CD4-positive, alpha-beta T cell treated with Interleukin-6 at 100 ng/mL for 8 hours (primary cell): ENCODE data around the gene BCAR3.

Experiments
- DNase-seq: peaks from one replicate; pipeline ENCODE4 v3.0.0-alpha.2; 2020; ENCODE audit warnings: mixed read lengths, low spot score

BCAR3 gene

DNA sequence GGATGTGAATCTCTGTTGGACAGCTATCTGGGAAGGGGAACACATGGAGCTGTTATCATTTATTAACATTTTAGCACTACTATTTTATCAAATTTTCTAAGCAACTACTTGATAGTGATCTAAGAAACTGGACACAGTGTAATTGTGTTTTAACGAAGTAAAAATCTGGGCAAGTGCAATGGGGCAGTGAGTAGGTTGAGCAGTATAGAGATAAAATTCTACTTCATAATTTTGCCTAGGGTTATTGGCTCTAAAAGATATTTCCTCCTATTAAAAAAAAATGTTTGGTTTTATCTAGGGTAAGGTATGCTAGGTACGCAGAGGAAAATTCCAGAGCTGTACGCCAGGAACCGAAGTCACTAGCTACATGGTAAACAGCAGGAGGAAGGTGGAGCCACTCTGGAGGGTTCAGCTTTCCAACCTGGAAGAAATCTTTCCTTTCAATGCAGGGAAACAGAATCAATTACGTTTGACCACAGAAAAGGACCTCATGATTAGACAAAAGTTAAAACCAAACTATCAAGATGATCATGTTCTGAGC is 43.3 kb downstream of the BCAR3 start:
- no peak for DNase-seq

DNA sequence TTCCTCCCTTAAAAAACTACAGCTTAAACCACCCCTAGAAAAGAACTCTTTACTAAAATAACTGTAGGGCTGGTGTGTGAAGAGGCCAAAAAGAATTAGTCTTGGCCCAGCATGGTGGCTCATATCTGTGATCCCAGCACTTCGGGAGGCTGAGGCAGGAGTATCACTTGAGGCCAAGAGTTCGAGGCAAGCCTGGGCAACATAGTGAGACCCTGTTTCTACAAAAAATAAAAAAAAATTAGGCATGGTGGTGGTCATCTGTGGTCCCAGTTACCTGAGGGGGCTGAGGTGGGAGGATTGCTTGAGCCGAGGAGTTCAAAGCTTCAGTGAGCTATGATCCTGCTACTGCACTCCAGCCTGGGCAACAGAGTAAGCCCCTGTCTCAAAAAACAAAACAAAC is 44.9 kb downstream of the BCAR3 start:
- DNase-seq: no peak

DNA sequence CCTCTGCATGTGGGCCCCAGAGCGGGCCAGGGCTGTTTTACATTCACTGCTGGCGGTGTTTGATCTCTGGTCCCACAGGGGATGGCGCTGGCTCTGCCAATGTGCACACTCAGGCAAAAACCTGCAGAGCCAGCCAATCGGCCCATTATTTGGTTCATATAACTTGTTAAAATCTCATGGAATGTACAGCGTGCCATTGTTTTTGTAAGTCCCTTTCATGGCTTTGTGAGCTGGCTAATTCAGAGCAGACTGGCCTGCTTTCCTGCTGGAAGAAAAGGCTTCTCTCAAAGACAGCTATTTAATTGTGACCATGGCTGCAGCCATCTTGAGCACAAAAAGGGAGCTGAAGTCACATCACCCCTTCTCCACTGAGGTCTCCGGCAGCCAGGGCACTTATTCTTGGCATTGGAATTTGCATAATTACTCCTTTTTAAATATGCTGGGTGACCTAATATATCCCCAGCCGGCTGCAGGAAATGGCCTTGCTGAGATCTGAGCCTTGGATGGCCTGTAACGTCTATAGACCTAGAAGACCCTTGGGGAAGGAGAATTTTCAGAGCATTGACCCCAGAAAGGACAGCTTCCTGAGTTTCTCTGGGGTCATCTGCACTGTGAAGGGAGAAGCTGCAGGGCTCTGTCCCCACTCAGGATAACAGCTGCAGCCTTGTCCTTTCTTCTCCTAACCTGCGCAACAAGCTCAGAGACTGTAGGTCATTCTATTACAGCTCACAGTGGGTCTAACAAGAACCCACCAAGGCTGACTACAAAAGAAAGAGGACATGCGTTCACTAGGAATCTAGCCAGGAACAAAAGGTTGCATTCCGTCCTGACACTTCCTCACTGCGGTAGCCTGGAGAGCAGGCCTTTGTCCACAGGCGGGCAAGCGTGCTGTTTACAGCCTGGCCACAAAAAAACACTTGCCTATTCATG is 45.8 kb downstream of the BCAR3 start:
- DNase-seq: no peak

DNA sequence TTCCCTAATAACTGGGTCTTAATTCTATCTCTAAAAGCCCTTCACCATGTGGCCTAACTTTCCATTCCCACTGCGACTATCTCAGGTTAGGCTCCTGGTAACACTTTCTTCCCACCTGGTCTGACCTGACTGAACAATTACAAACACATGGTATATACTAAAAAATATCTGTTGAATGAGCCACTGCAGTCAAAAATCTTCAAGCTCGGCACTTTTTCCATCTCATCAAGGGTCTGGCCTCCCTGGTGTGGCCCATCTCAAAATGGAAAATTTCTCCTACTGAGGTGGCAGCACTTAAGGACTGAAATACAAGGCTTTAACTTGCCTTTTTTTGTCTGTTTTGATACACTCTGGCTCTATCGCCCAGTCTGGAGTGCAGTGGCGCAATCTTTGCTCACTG is 48.3 kb downstream of the BCAR3 start:
- no peak for DNase-seq

DNA sequence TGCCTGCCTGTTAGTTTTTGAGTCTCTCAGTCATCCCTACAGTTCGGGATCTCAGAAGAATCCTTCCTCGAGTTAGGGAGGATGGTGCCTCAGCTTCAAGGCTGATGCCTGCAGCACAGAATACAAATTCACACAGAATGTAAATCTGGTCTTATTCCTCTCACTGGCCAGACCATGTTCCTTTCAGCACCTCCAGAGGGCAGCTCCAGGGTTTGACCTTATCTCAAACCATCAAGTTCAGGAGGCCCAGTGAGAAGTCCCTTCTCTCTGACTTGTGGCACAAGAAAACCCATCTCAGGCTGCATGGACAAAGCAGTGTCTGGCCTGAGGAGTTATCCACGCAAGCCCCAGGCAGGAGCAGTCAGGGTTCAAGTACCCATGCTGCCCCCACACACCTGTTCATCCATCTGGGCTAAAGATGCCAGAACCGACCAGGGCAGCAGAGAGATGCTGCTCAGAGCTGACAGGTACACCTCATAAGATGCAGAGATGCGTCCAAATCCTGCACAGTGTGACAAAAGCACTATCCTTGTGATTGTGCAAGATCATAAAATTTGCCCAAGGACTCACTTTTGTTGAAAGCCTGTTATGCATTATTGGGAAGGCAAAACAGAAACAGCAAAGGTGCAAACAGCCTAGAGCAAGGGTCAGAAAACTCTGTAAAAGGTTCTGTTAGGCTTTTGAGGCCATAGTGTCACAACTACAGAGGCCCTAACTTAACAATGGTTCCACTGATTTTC is 49.8 kb downstream of the BCAR3 start:
- no peak for DNase-seq

DNA sequence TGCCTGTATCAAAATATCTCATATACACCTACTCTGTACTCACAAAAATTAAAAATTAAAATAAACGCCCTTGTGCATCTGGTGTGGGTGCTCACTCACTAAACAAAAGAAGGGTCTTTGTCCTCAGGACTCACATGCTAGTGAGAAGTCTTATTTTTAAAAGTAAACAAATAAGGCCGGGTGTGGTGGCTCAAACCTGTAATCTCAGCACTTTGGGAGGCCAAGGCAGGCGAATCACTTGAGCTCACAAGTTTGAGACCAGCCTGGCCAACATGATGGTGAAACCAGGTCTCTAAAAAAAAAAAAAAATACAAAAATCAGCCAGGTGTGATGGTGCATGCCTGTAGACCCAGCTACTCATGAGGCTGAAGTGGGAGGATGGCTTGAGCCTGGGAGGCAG is 51.5 kb downstream of the BCAR3 start:
- no peak for DNase-seq

DNA sequence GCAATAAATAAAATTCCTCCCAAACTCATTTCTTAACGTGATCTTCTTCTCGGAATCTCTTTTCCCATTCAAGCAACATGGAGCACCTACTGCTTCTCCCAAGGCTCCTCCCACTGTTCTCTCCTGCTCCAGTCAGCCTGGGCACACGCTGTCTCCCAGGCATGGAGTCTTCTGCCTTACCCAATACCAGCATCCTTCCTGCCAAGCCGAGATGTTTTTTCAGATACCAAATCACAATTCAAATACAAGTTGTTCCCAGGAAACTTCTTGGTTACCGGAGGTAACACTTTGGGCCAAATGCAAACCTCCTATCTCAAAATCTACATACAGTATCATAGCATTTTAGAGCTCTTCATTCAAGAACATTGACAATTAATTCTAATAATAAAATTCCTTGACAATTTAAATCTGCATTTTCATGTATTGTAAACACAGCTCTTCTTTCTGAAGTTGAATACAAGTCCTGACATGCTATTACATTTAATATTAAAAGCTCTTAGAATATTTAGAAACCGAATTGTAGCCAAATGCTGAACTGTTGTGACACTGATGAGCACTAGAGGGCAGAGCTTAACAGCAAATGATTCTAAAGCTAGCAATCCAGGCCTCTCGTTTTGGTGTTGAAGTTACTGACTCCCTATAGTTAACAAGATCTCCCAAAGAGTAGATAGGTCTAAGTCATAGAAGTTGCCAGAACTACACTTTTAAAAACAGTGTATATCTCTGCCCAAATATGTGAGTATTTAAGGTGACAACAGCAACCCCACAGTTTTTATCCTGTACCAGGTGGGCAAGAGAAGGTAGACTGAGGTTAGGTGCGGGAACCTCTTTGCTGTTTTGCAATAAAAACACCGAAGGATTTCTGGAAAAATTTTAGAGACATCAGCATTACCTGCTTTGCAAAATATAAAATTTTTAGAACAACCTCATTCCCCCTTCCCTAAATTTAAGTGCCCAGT is 52.3 kb downstream of the BCAR3 start:
- DNase-seq: peak; percentile 64

DNA sequence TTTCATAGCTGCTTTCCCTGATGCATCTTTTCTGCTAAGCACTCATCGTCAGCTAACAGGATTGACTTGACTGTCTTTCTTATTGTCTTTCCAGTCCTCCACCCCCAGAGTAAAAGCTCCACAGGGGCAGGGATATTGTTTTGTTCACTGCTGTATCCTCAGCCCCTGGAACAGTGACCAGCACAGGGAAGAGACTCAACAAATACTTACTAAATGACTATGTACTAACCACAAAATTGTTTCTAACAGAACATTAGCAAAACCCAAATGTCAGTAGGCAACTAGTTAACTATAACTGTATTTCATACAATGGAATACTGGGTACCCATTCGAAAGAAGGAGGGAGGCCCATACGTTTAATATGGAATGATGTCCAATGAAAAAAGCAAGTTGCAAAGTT is 53.0 kb downstream of the BCAR3 start:
- no peak for DNase-seq

DNA sequence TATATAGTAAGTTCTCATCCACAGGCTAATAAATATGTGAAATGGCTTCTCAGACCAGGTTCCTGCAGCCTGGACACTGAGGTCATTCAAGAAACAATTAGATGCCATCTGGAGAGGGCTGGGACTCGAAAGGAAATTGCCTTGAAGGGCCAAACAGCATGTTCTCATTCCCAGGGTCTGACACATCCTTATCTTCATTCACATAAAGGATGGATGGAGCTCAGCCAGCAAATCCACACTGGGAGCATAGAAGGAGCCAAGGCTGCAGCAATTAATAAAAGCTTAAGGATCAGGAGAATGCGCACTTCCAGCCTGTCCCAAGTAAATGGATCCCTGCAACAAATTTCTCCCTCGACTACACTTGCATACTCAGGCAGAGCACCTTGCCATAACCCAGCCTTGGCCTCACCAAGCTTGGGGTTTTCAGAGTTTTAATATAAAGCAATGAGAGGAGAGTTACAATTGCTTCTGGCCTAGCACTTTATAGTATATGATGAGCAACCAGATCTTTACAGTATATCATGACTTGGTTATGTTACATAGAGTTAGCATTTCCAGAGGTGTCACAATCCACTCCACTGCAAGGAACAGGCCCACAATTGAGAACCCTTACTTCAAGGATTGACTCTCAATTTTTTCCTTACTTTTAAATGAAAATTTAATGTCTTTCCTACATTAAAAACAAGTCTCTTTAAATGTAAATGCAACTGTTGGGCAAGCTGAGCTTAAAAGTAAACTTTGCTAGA is 55.9 kb downstream of the BCAR3 start:
- no peak for DNase-seq

DNA sequence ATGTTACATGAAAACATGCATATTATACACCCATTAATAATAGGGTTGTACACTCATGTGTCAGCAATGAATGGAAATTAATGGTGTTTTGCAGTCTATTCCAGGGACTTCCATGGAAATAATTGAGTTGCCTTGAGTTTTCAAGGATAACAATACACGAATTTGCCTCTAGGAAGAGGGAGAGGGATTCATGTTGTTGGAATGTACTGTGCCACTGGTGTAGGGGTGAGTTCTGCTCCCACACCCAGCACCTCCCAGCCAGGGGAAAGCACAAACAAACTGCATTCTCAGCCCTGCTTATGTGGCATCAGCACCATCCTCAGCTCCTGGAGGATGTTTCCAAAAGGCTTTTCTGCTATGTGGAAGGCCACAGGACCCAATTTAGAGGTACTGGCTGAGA is 57.8 kb downstream of the BCAR3 start:
- DNase-seq: no peak

DNA sequence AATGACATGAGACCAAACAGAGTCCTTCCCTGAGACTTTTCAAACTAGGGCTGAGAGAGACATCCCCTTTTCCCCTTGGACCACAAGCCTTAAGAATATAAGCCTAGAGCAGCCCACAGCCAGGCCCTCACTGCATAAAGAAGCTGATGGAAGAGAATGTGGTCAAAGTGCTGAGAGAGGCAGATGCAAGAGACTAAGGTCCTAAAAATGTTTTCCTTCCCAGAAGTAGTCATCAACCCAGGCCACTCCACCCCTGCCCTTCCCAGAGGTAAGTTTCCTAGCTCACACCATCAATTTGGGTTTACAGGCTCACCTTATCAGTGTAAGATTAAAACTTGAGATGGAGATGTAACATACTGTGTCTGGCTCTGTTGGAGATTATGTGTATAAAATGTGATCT is 58.2 kb downstream of the BCAR3 start:
- DNase-seq: no peak

DNA sequence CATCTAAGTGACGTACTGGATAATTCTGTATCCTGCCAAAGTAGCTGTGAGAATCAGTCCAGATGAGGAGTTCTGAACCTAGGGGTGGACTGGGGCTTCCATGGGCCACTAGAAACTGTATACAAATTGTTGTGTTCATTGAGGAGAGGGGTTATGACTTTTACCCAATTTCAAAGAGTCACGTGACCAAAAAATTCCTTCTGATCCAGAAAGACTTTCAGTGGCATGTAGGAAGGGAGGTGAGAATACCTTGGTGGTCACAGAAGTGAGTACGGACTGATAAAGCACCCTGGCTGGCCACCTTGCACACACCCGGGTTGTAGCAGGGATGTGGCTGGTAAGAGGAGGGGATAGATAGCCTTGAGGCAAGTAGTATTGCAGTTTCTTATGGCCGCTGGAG is 60.4 kb downstream of the BCAR3 start:
- DNase-seq: no peak

DNA sequence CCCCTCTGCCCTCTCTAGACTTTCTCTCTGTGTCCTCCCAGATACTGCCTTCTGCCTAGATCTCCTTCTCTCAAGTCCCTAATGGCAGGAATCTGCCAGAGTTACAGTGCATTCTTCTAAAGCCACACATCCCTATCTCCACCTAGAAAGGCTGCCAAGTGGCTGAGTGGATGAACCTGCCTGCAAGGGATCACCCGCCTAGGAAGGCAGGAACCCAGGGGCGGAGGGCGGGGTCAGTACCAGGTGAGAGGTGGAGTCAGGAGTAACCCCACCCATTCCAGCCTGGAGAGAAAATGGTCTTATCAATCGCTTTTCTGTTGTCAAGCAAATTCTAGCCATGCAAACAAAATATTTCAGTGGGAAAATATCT is 60.8 kb downstream of the BCAR3 start:
- DNase-seq: no peak

DNA sequence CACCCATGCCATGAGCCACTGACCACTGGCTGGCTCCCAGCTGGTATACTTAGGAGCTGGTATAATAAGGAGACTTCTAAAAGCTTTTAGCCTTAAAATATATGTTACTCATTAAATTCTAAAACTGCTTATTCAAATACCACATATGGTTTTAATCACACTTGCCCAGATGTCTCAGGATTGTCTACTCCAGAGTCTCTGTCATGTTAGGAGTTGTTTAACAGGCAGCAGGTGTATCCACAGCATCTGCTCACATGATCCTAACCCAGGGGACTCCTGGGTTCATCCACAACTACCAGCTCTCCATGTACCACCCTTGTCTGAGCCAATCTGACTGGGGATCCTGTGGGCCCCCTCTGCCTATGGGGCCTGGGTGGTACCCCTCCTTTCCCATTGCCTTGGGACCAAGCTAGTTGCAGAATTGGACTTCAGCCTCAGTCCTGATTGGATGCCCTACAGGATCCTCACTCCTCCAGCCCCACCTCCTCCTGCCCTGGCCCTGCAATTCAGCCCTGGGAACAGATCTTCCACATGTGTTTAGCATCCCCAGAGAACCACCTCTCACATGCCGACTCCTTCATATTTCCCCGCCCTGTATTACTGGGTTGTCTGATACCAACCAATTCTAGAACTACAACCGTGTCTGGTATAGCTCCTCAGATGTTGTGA is 61.3 kb downstream of the BCAR3 start:
- no peak for DNase-seq

DNA sequence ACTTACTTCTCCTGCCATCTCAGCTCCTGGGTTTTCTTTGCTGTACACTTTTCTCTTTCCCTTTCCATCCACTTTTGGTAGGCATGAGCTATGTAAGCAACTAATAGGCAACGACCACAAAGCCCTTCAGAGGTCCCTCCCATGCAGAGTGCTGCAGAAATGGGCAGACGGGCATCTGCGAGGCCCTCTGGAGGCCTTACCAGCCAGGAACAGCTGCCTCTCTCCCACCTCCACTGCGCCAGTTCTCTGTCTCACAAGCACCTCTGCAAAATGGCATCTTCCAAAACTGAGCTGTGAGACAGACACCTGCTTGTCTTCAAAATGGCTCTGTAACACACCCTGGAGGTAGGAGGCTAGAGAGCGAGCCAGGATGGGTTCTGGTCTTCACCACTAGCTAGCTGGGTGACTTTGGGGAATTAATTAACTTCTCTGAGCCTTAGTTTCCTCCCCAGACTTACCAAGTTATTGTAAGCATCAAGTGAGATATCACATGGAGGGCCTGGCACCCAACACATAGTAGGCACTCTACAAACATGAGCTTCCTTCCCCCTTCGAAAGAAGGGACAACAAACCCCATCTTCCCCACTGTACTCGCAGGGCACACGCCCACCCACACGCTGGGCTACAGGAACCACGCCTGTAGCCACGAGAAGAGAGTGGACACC is 62.0 kb downstream of the BCAR3 start:
- DNase-seq: no peak

DNA sequence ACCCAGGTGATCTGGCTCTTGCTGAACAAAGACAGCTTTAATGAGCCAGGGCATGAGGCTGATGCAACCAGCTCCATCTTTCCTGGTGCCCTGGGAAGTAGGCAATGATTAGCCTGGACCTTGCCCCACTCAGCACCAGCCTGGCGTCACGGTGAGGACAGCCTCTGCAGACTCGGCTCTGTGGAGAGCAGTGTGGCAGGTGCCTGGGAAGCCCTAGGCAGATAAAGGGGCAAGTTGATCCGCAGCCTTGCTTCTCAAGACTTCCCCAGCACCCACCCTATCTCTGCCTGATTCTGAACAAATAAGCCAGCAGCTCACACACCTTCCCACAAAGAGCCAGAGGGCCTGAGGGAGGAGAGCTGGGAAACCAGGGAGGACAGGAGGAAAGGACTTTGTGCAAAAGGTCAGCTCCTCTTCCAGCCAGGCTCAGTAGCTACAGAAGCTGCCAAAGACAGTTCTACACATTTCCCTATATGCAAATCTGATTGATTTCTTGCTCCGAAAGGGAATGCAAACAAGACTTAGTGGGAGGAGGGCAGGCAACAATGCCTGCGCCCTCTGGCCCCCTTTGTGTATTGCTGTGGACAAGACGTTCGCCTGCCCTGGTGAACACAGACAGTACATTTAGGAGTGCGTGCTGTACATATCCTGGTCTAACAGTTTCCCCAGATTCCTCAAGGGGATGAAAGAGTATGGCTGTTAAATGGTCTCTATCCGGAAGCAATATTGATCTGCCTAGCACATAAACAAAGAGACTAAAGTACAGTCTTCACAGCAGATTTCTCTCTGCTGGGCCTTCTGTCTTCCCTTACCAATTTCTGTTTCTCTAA is 63.8 kb downstream of the BCAR3 start:
- DNase-seq: no peak

DNA sequence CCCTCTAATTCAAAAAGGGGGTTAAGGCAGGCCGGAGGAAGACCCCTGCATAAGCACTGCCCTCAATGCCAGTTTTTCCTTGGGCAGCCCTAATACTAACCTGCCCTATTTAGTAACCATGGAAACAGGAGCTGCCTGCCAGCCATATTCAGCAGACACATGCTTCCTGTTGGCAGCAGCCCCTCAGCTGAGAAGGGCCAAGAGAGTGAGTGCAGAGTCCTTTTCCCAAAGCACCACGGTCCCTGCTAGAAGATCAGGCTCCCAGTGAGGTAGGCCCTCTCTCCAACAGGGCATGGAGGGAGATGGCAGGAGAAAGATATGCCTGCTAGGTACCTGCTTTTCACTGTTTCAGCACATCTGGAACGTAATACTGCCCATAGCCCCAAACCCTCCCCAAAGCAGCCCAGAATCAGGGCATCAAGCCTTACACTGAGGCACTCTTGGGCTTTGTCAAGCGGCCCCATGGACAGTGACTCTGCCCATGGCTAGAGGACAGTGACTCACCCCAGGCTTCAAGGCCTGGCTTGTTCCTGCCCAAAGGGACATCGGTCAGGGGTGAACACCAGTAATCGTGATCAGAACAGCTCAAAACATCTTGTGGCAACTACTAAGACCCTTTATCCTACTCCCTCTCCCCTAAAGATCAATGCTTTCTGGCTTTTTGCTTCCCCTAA is 64.5 kb downstream of the BCAR3 start:
- DNase-seq: no peak

DNA sequence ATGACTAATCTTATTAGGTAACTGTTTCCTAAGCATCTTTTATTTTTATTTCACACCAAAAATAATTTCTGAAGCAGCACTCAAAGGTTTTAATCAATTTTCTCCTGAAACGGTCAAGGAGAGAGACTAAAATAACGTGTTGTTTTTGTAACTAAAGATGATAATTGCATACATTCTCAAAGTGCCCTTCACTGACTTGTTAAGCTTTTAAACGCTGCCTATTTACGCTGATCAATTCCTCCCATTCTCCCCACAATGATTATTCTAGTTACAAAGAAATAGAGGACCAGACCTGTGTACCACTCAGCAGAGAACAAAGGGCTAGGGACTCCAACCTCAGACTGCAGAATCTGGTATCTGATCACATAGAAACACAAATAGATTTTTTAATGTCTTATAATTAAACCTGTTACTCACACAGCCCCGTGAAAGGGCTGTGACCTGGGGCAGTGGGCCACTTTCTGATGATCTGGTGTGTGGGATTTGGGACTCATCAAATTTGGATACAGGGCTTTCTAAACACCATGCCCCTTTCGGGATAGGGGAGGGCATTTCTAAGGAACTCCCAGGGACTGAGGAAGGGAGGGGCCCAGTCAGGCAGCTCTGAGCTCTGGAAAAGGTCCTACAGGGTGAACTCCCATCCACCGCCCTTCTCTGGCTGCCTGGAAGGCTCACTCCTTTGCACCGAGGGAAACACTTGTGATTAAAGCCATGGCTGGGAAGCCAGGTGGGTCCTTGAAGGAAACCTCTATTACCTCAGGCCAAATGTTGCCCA is 65.2 kb downstream of the BCAR3 start:
- DNase-seq: no peak
